GM21786 (cell line): ENCODE measurements around the gene SSH2.

Experiments
- ATAC-seq: cut with Tn5 transposase; IDR thresholded peaks from one replicate; pipeline ENCODE4 v1.9.1; 2021; ENCODE audit not compliant: unreplicated experiment

SSH2 gene

GRCh38 chr17:29630630-29631193, 299.3 kb downstream of the SSH2 start:
- ATAC-seq = no peak

DNA sequence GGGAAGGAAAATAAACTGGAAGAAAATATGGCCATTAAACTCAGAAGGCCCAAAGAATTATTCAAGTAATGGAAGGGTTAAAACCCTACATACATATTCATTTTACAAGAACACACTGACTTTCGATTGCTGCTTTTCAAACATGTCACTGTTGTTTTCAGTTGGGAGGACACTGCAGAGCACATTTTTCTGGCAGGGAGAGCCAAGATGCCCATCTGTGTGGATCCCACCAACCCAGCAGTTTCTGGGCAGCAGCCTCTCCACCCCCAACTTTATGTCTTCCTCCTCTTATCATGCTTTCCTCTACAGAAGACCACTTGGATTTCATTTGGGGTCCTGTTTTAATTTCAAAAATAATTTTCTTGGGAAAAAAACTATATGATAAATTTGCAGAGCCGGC, 300.2 kb downstream of the SSH2 start:
- no peak for ATAC-seq

DNA sequence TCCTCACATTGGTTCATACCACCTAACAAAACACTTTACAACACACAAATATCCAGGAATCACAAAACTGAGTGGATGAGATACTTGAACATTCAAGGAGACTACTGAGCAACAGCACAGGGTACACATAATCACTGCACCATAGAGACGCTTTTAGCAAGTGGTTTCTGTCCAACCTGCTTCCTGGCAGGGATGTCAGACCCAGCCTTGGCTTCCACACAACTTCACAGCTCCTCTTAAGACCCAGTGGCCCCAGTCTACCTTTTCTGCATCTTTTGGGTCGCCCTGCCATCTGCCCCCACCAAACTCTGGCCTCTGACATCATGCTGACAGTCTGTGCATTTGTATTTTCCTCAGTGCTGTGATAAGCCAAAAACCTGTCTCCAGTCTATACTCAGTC, 301.4 kb downstream of the SSH2 start:
- ATAC-seq = no peak

- no peak for ATAC-seq
Measured at GRCh38 chr17:29627951-29628350, 302.1 kb downstream of the SSH2 start.

GRCh38 chr17:29625037-29625750, 304.8 kb downstream of the SSH2 start:
- no peak for ATAC-seq

- ATAC-seq = no peak
Measured at GRCh38 chr17:29624586-29624985, 305.4 kb downstream of the SSH2 start.

DNA sequence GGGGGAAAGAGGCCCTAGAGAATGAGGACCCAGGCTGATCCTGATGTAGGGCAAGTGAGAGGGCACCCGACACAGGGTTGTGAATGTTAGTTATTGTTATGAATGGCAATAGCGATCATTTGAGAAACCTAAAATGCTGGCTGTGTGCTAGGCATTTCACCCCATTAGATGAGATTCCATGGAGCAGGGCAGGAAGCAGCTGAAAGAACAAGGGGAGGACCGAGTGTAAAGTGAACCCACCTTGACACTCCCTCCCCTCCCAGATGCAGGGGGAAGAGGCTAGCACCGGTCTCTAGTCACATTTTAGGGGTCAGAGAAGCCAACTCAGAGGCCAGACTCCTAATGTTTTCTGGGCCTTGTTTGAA, 306.8 kb downstream of the SSH2 start:
- no peak for ATAC-seq

GRCh38 chr17:29622337-29623282, 307.4 kb downstream of the SSH2 start, which contains the start of gene CORO6:
Gene CORO6, minus strand, starts transcription at chr17:29622912. Its CDS starts 1,491 bp downstream, at chr17:29621421.
- peak; percentile 43 for ATAC-seq

DNA sequence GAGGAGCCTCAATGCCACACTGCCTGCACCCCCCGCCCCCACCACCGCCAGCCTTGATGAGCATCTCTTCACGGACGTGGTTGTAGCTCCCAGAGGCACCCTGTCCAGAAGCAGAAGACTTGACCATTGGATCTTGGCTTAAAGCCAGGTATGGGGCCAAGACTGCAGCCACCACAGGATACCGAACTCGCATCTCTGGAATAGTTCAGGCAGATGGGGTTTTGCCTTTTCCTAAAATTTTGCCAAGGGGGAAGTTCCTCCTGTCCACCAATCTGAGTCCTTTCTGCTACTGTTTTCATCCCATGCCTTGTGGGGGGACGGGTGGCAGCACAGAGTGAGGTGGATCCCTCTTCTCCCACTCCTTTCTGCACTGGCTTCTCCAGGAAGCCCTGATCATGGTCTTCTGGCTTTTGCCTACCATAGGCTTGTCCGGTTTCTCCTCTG, 308.3 kb downstream of the SSH2 start:
- ATAC-seq = no peak

- no peak for ATAC-seq
Measured at GRCh38 chr17:29620779-29621500, 309.1 kb downstream of the SSH2 start.

DNA sequence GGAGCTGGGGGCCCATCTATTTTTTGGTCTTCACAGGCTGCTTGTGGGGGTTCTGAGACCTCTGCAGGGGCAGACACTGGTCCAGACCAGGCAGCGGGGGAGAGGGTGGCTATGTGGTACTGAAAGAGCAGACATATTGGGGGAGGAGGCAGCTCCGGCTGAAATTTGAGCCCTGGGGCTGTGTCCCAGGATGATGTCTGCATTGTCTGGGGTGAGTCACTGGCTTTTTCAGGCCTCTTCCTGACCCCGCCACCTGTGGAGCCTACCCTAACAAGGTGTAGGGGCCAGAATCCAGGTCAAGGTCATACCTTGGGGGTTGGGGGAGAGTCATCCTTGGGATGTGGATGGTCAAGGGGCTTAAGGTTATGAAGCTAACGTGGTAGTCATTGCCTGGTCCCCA, 309.8 kb downstream of the SSH2 start:
- ATAC-seq = no peak

GRCh38 chr17:29619251-29619650, 310.8 kb downstream of the SSH2 start:
- ATAC-seq = no peak

DNA sequence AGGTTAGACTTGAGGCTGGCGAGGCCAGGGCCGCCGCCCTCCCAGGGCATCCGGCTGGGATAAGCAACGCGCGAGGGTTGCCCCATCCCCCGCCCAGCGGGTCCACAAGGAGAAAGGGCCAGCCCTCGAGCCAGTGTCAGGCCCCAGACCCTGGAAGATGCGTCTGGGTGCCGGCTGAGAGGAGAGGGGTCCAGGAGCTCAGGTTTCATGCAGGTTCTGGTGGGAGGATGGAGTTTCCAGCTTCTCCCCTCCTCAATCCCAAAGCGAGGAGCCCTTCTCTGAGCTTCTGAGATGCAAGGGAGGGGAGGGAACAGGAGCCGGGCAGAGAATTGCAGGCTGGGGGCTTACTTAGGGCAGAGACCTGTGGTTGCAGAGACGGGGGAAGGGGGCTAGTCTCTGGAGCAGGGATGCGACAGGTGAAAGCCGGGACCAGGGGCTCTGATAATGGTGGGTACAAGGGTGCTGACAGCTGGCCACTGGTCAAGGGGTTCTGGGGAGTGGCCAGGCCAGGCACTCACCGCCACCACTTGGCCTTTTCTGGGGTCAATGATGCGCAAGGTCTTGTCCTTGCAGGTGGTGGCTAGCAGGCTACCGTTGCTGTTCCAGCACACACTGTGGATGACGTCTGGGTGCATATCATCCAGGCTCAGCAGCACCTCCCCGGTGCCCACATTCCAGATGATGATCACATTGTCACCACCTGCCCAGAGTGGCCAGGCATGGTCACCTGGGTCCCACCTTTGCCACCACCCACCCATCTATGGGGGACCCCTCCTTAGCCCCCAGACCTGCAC, 311.6 kb downstream of the SSH2 start:
- no peak for ATAC-seq

GRCh38 chr17:29617481-29618271, 312.4 kb downstream of the SSH2 start:
- peak; percentile 9 for ATAC-seq

DNA sequence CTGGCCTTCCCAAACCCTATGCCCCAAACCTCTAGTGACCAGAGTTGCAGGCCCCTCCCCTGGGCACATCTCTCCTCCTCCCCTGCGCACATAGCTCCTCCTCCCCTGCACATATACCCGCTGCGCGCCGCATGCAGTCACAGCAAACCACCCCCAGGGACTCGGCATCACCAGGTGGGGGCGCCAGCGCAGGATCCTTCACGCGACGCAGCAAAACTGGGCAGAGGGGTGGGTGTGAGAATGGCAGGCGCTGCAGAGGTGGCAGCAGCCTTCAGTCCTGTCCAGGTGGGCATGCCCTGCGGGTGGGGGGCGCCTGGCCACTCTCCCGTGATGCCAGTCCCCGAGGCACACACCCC, 312.9 kb downstream of the SSH2 start:
- ATAC-seq = peak; percentile 52

DNA sequence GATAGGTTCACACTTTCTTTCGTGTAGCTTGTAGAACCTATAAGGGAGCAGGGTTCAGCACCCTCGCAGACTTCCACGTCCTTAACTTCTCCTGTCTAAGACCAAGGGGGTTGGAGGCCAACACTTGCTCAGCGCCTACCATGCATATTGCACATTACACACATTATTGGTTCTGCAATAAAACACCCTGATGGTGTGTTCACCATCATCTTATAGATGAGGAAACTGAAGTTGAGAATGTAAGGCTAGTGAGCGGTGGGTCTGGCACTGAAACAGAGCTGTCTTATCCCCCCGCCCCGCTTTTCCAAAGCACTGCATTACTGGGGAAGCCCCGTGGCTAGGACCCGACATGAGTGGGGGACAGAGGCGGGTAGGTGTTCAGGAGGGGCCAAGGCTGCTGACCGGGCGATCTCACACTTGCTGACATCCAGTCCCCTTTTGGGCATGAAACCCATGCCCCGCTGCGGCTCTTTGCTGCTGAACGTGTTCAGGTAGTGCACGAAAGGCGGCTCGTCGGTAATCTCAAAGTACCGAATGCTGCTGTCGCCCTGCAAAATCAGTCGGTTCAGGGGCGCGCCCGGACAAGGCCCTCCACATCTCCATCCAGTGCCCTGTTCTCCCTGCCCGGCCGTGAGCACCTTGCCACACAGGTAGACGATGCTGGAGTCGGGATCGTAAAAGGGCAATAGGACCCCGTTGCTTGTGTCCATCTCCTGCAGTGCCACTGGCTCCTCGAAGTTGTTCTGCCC, 313.6 kb downstream of the SSH2 start:
- ATAC-seq = no peak

DNA sequence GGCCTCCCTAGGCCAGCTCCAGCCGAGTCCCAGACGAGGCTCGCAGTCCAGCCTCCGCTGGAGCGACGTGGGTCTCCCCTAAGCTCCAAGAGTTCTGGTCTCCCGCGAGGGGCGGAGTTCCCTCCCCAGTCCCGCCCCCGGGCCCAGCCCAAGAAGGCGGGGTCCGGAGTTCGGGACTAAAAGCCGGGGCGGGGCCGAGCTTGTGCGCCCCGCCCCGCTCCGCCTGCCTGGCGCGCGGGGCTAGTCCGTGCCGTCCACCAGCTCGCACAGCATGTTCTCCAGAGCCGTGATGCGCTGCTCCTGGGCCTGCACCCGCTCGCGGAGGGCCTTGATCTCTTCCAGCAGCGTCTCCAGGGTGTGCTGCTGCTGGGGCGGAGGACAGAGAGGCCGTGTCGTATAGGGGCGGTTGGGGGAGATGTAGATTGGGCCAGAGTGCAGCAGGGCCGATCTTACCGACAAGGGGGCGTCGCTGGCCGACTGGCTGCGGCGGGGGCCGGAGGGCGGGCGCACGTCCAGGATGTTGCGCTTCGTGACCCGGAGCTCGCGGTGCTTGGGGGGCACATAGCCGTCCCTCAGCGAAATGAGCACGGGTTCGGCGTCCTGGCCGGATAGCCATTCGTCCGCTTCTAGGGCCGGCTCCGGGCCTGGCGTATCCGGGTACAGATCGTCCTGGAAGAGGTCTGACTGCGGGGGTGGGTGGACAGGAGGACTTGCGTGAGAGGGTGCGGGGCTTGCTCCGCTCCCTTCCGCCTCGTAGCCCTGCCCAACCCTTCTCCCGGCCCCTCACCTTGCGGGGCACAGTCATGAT, 314.3 kb downstream of the SSH2 start:
- ATAC-seq = no peak

GRCh38 chr17:29615048-29615385, 315.0 kb downstream of the SSH2 start:
- ATAC-seq = no peak
